HUDEP-2 (cell line): Measurements from ENCODE around the gene ZSCAN32.

ENCODE experiments used
- DNase-seq, 76 experiments: peaks; one replicate each; lab custom pipeline; 2025; ENCODE audit not compliant: unreplicated experiment in 76 of 76; lab: John Stamatoyannopoulos, UW

The ZSCAN32 gene

GRCh38 chr16:3362931-3363330 lies 37.9 kb downstream of the ZSCAN32 start:
- DNase-seq, result no peak

DNA sequence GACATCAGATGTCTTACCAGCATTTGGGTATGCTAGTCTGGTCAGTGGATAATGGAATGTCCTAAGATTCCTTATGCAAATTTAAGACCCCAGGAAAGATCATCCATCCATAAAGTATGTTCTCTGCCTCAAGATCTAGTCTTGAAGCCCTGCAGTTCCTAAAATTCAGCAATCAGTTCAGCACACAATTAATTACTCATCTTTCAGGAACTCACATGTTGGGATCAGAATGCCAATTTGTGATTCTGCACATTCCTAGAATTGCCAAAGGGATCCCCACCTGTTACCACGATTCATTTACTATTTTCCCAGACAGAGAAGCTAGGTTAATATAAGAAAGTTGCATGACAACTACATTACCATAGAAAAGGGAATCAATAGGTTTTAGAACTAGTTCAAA lies 41.9 kb downstream of the ZSCAN32 start:
- no peak for DNase-seq

- DNase-seq, result no peak
Measured at GRCh38 chr16:3356118-3356517, 44.7 kb downstream of the ZSCAN32 start.

DNA sequence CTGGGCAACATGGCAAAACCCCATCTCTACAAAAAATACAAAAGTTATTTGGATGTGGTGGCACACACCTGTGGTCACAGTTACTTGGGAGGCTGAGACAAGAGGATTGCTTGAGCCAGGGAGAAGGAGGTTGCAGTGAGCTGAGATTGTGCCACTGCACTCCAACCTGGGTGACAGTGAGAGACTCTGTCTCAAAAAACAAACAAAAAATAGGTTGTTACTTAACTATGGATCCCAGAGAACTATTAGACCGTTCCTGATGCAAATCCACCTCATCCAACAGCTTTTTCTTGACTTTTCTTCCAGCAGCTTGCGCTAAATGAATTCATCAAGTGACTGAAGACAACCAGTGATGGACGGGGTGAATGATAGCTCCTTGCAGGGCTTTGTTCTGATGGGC lies 45.2 kb downstream of the ZSCAN32 start, which contains the start of gene OR2C1:
Gene OR2C1 (plus strand): TSS at position 301 of the 400 bp plus-strand sequence. CDS start 52 bp downstream, at position 353.
- no peak for DNase-seq

DNA sequence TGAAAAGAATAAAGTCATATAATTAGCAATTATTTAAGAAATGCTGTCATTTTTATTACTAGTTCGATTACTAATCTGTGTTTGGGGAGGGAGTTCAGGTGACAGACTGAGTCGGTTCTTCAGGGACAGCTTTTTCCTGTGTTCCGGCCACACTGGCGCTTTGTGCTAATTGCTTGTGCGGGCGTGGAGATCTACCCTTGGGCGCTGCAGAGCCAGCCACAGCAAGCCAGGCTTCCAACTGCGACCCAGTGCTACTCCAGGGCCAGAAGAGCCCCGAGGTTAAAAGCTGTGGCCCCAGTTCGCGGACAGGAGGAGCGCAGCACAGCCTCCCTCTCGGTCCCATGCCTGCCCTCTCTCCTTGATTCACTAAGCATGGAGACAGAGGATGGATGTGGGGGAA lies 51.6 kb downstream of the ZSCAN32 start:
- DNase-seq, result no peak

DNA sequence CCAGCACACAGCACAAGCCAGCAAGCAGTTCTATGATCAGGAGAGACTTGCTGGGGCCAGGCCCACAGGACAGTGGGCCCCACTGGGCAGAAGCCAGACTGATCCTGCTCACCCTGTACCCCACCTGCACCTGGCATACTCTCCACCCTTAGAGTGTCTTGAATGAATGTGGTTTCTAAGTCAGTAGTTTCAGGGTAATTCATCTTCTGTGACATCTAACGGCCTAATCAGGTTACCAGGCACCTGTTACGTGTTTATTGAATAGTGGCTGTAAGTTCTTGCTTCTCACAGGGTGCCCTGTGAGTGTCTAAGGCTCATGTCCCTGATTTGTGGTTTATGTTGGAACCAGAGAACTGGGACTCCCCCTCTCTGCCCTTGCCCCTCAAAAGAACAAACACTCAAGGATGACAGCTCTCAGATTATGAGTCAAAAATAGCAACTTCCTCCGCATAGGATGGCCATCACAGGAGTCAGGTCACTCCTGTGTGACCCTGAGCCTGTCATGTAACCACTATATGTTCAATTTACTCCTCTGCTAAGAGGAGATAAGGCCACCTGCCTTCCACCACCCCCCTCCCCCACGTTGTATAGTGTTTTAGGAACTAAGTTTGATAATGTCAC lies 52.1 kb downstream of the ZSCAN32 start:
- peak in 8 of 76 experiments; percentile 1 to 22 (median 14) for DNase-seq

- no peak for DNase-seq
Measured at GRCh38 chr16:3347586-3347985, 53.2 kb downstream of the ZSCAN32 start.

GRCh38 chr16:3346041-3346440 lies 54.8 kb downstream of the ZSCAN32 start:
- DNase-seq, result no peak
